Cardiac muscle cell (in vitro differentiated cells and primary cell): ENCODE data around the gene RNF44. TPM values are rescaled to one million over a fixed set of nuclear protein-coding genes. Genes with fewer than 3 reads are reported as not detected.
"Not testable (repeated sequence)": the region's sequence is repeated elsewhere in the genome, so short reads cannot be mapped to it uniquely, and the experiment has no call there.

Source experiments
- DNase-seq, 2 donors: peaks; one replicate each; pipeline versions ENCODE4 v3.0.0 to v3.0.0-alpha.2; 2010 to 2017; ENCODE audit warnings: low read depth in 1 of 2, low spot score in 1 of 2
- H3K27ac ChIP-seq: fragments of 200-600 bp; sonication (generic); 2 replicates; pipeline ENCODE4 v1.5.1; 2016
- H3K27me3 ChIP-seq: fragments of 200-600 bp; sonication (generic); 2 replicates; pipeline ENCODE4 v1.6.0; 2016; ENCODE audit warnings: control low read depth
- H3K36me3 ChIP-seq: fragments of 200-600 bp; sonication (generic); 2 replicates; pipeline ENCODE4 v1.5.1; 2016; ENCODE audit warnings: control low read depth
- H3K4me1 ChIP-seq: fragments of 200-600 bp; sonication (generic); 2 replicates; pipeline ENCODE4 v1.8.1; 2017; ENCODE audit warnings: low read depth, mild to moderate bottlenecking, mixed run types
- H3K4me3 ChIP-seq: fragments of 200-600 bp; sonication (generic); 2 replicates; pipeline ENCODE4 v1.5.1; 2016; ENCODE audit warnings: mild to moderate bottlenecking
- H3K9me3 ChIP-seq: fragments of 200-600 bp; sonication (generic); 2 replicates; pipeline ENCODE4 v1.5.1; 2017; ENCODE audit warnings: low read depth, mild to moderate bottlenecking, control low read depth
- CTCF ChIP-seq: IDR thresholded peaks from 2 replicates; pipeline ENCODE4 v1.5.1; 2012; ENCODE audit warnings: low read depth, mild to moderate bottlenecking, low read length
- polyA plus RNA-seq: library from polyadenylated mRNA; unstranded; fragments of >200 nt; fragmentation: Nextera tagmentation; extraction: Ambion mirVana; gene quantifications from 2 replicates; pipeline ENCODE4 v1.2.1, GENCODE V29; 2016
- total RNA-seq: library from RNA; depleted of rRNA; stranded (reverse); fragments of >200 nt; gene quantifications from 2 replicates; pipeline ENCODE4 v1.2.3, GENCODE V29; 2016

The RNF44 gene
- total and polyA plus RNA-seq, 2 experiments from 2014 or later: 16.1 to 77.6 TPM

GRCh38 chr5:176560364-176560763 lies 23.2 kb upstream of the RNF44 start:
- DNase-seq: no peak
- H3K4me1 ChIP-seq: no peaks in the 10 kb centered on the region

GRCh38 chr5:176559683-176560082 lies 22.5 kb upstream of the RNF44 start:
- no peak for DNase-seq
- Histone ChIP-seq H3K9me3 (no peaks in the 10 kb centered on the region), H3K27ac (no peak overlapping the region), H3K4me1 (no peaks in the 10 kb centered on the region), H3K4me3 (no peak overlapping the region), H3K36me3 (no peaks in the 10 kb centered on the region), H3K27me3 (no peaks in the 10 kb centered on the region)
- no peak for TF ChIP-seq CTCF

More at GRCh38 chr5:176560364-176560763, 23.2 kb upstream of the RNF44 start:
- H3K9me3 ChIP-seq: no peaks in the 10 kb centered on the region
- H3K4me3 ChIP-seq: no peak overlapping the region
- no peaks in the 10 kb centered on the region for H3K36me3 ChIP-seq
- H3K27me3 ChIP-seq: no peaks in the 10 kb centered on the region
- TF ChIP-seq CTCF: no peak
- no peak overlapping the region for H3K27ac ChIP-seq

- Histone ChIP-seq H3K27ac (no peak overlapping the region), H3K36me3 (no peaks in the 10 kb centered on the region), H3K4me3 (no peak overlapping the region), H3K4me1 (no peaks in the 10 kb centered on the region), H3K27me3 (no peaks in the 10 kb centered on the region), H3K9me3 (no peaks in the 10 kb centered on the region)
- no peak for TF ChIP-seq CTCF
- no peak for DNase-seq
Measured at GRCh38 chr5:176557846-176558245, 20.6 kb upstream of the RNF44 start.

GRCh38 chr5:176553260-176554085 lies 16.3 kb upstream of the RNF44 start:
- H3K27me3 ChIP-seq: no peaks in the 10 kb centered on the region
- H3K27ac ChIP-seq: no peak overlapping the region
- no peaks in the 10 kb centered on the region for H3K9me3 ChIP-seq
- no peak for DNase-seq
- TF ChIP-seq CTCF: no peak
- H3K36me3 ChIP-seq: no peaks in the 10 kb centered on the region
- H3K4me3 ChIP-seq: no peak overlapping the region
- H3K4me1 ChIP-seq: peaks cover 4% of the 10 kb centered on the region

- TF ChIP-seq CTCF: no peak
- Histone ChIP-seq H3K9me3 (no peaks in the 10 kb centered on the region), H3K4me3 (no peak overlapping the region), H3K36me3 (no peaks in the 10 kb centered on the region), H3K4me1 (peaks cover 4% of the 10 kb centered on the region), H3K27me3 (no peaks in the 10 kb centered on the region), H3K27ac (no peak overlapping the region)
- DNase-seq: no peak
Measured at GRCh38 chr5:176552332-176552869, 15.2 kb upstream of the RNF44 start.

GRCh38 chr5:176550937-176551336 lies 13.7 kb upstream of the RNF44 start:
- H3K27me3 ChIP-seq, H3K9me3 ChIP-seq, H3K27ac ChIP-seq, H3K4me1 ChIP-seq, DNase-seq, H3K36me3 ChIP-seq, H3K4me3 ChIP-seq: not testable (repeated sequence)
